H1 (cell line): Measurements from ENCODE around the gene PRCP.

Experiments used
- CHD2 ChIP-seq: IDR thresholded peaks from 2 replicates; pipeline ENCODE4 v1.6.1; 2012; ENCODE audit warnings: low read length, improper control_type of control experiment
- POLR2A ChIP-seq, 2 experiments: IDR thresholded peaks; 1 replicate in 1 of 2; 2 replicates in 1 of 2; pipeline ENCODE4 v1.6.1; 2011; ENCODE audit warnings: low read depth in 2 of 2, low read length in 2 of 2, mild to moderate bottlenecking in 2 of 2; ENCODE audit errors: control extremely low read depth in 1 of 2
- SP1 ChIP-seq: IDR thresholded peaks from 2 replicates; pipeline ENCODE4 v1.6.1; 2011; ENCODE audit warnings: low read depth, low read length
- TF ChIP-seq, protein P1 (sequence below), 3 experiments: IDR thresholded peaks; 1 replicate in 2 of 3; 2 replicates in 1 of 3; pipeline versions ENCODE4 v1.5.1 to v1.6.1; 2011; ENCODE audit warnings: low read length in 3 of 3, mild to moderate bottlenecking in 3 of 3, inconsistent platforms in 2 of 3, low read depth in 1 of 3, moderate library complexity in 1 of 3; ENCODE audit not compliant: insufficient read depth in 1 of 3; ENCODE audit errors: control extremely low read depth in 1 of 3

DNA sequence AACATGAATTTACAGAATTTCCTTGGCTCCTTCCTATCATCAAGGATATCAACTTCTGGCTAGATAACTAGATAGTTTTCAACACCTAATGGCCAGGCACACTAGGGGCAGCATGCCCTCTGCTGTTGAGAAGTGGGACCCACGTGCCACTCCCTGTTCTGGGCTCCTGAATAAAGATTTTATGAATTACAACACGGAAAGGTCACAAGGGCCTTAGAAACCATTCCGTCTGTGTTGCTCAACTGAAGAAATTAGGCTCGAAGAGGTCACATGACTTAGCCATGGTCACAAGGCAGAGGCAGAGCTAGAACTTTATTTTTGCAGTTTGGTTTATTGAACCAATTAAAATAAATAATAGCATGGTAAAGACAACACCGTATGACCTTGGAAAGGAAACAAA, 36.0 kb downstream of the PRCP start:
- TF ChIP-seq SP1 (no peak), POLR2A (IDR thresholded peaks at IDR 0.05; ENCODE audit: control extremely low read depth in 1 of 2, low read depth in 2 of 2, low read length in 2 of 2) (no peak), CHD2 (no peak)
- TF ChIP-seq, protein P1, sequence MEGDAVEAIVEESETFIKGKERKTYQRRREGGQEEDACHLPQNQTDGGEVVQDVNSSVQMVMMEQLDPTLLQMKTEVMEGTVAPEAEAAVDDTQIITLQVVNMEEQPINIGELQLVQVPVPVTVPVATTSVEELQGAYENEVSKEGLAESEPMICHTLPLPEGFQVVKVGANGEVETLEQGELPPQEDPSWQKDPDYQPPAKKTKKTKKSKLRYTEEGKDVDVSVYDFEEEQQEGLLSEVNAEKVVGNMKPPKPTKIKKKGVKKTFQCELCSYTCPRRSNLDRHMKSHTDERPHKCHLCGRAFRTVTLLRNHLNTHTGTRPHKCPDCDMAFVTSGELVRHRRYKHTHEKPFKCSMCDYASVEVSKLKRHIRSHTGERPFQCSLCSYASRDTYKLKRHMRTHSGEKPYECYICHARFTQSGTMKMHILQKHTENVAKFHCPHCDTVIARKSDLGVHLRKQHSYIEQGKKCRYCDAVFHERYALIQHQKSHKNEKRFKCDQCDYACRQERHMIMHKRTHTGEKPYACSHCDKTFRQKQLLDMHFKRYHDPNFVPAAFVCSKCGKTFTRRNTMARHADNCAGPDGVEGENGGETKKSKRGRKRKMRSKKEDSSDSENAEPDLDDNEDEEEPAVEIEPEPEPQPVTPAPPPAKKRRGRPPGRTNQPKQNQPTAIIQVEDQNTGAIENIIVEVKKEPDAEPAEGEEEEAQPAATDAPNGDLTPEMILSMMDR (IDR thresholded peaks at IDR 0.05; ENCODE audit: control extremely low read depth in 1 of 3, insufficient read depth in 1 of 3, low read depth in 1 of 3, low read length in 3 of 3) = peak; percentile 76 to 83 (median 78)
